ENCODE measurements around the gene TXNDC11. TPM values are rescaled to one million over a fixed set of nuclear protein-coding genes. Genes with fewer than 3 reads are reported as not detected.

TXNDC11 gene
- total and polyA plus RNA-seq, 9 of the 15 experiments (the other 6 are each of a cell fraction or from before 2014, with no cell fraction given): 0.66 to 32.6 (median 26.2) TPM

DNA sequence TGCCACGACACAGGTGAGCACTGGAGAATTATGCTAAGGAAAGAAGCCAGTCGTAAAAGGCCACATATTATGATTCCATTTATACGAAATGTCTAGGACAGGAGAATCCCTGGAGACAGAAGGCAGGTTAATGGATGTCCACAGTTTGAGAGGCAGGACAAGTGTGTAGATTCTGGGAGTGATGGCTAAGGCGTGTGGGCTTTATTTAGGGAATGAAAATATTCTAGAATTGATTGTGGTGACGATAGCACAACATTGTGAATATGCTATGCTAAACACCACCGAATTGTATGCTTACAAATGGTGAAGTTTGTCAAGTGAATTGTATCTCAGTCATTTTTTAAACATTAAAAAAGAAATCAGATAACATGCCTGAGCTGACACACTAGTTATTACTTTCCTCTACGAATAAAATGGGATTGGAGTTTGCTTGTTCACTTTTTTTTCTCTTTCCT is 5.3 kb upstream of the TXNDC11 start:
- in situ Hi-C loops (cut with MboI) (no loop called here), intact Hi-C loops (cut with micrococcal nuclease) (no loop called here)
- ATAC-seq (no peak), FAIRE-seq (no peak), DNase-seq (ENCODE audit: extremely low read depth in 1 of 4, low spot score in 3 of 4) (no peak)
- Histone ChIP-seq H3K4me3 (no peak overlapping the region), H3K9me3 (replicated peaks; ENCODE audit: control insufficient read depth, insufficient read depth, low read depth, low read length) (no peaks in the 10 kb centered on the region), H3K36me3 (ENCODE audit: control insufficient read depth, insufficient read depth, low read length) (peaks cover 42% of the 10 kb centered on the region; the same call in 2 of the 3 replicates), H3K9ac (ENCODE audit: insufficient read depth in 1 of 2, low read depth in 2 of 2, low read length in 2 of 2) (no peak overlapping the region), H3K27ac (ENCODE audit: extremely low read depth, low read depth, low read length) (no peak overlapping the region), H3K4me2 (ENCODE audit: insufficient read depth, low read length) (no peak overlapping the region), H3K27me3 (ENCODE audit: control insufficient read depth in 2 of 2, insufficient read depth in 2 of 2, low read length in 2 of 2) (no peaks in the 10 kb centered on the region), H4K20me1 (replicated peaks; ENCODE audit: control insufficient read depth, insufficient read depth, low read length) (no peaks in the 10 kb centered on the region), H2AFZ (ENCODE audit: low read depth, low read length) (no peak overlapping the region), H3K79me2 (ENCODE audit: control insufficient read depth, insufficient read depth, low read length) (peaks cover 9% of the 10 kb centered on the region; the same call in 2 of the 3 replicates), H3K4me1 (replicated peaks in 1 of 2; ENCODE audit: control insufficient read depth in 2 of 2, insufficient read depth in 2 of 2, low read length in 2 of 2) (peaks cover 7 to 8% of the 10 kb centered on the region in 2 experiments; a peak in 4 of 5 replicates), H3K9me1 (ENCODE audit: control insufficient read depth, insufficient read depth, low read length) (no peaks in the 10 kb centered on the region)
- WGBS (ENCODE audit: insufficient coverage, low coverage, missing lambda C conversion rate): 61% methylated on average over 7 of the region's 7 CpGs
- TF ChIP-seq ZNF551 (CRISPR knock-in tag; IDR thresholded peaks at IDR 0.05) (no peak), ZNF217 (CRISPR knock-in tag; IDR thresholded peaks at IDR 0.05) (no peak), ZNF253 (CRISPR knock-in tag; conservative IDR thresholded peaks at IDR 0.05) (no peak), PBX2 (CRISPR knock-in tag; IDR thresholded peaks at IDR 0.05; ENCODE audit: low read depth) (no peak), PBX2 (tag; conservative IDR thresholded peaks at IDR 0.05; ENCODE audit: low read depth) (no peak), NFIC (IDR thresholded peaks at IDR 0.05) (no peak), DMBX1 (CRISPR knock-in tag; IDR thresholded peaks at IDR 0.05; ENCODE audit: borderline replicate concordance) (no peak), ETV6 (IDR thresholded peaks at IDR 0.05; ENCODE audit: borderline replicate concordance in 1 of 2, low read depth in 2 of 2, low read length in 1 of 2) (no peak), ETV6 (CRISPR knock-in tag; IDR thresholded peaks at IDR 0.05; ENCODE audit: borderline replicate concordance) (no peak), RBM25 (IDR thresholded peaks at IDR 0.05; ENCODE audit: low read depth, low read length, severe bottlenecking) (no peak), ZNF780A (CRISPR knock-in tag; IDR thresholded peaks at IDR 0.05) (no peak), MNT (conservative IDR thresholded peaks at IDR 0.05) (no peak)
- BruUV-seq (replicated peaks): no TSS peak
- POLR2A ChIA-PET: interaction anchor here (1.0 kb wide), 1 partner anchor 87 kb away, joined by 5 read pairs; no protein-coding TSS in a partner anchor
- CTCF ChIA-PET (ENCODE audit: low intra/inter-chr PET ratio): no interaction called here
